GM12878 (cell line): ENCODE results near the gene DHPS. TPM values are rescaled to one million over a fixed set of nuclear protein-coding genes. Genes with fewer than 3 reads are reported as not detected.

Experiments
- CHD1 ChIP-seq: IDR thresholded peaks from 2 replicates; pipeline ENCODE4 v1.6.1; 2012; ENCODE audit warnings: low read depth, low read length, improper control_type of control experiment
- EGR1 ChIP-seq, 2 experiments: IDR thresholded peaks; 1 replicate in 1 of 2; 2 replicates in 1 of 2; pipeline ENCODE4 v1.6.1; 2011 to 2012; ENCODE audit warnings: low read depth in 2 of 2, low read length in 2 of 2, borderline replicate concordance in 1 of 2, mild to moderate bottlenecking in 1 of 2, moderate library complexity in 1 of 2
- NFXL1 ChIP-seq: fragments of 450-650 bp; IDR thresholded peaks from 2 replicates; pipeline ENCODE4 v1.6.1; 2017; ENCODE audit warnings: antibody characterized with exemption, mild to moderate bottlenecking, borderline replicate concordance
- NR2F1 ChIP-seq: fragments of 450-650 bp; conservative IDR thresholded peaks from 2 replicates; pipeline ENCODE4 v1.6.1; 2017; ENCODE audit warnings: mild to moderate bottlenecking
- TCF3 ChIP-seq: IDR thresholded peaks from 2 replicates; pipeline ENCODE4 v1.6.1; 2012; ENCODE audit warnings: low read depth, mild to moderate bottlenecking, low read length, borderline replicate concordance; ENCODE audit not compliant: insufficient read depth
- ZZZ3 ChIP-seq: IDR thresholded peaks from 2 replicates; pipeline ENCODE4 v1.6.1; 2011; ENCODE audit warnings: low read depth; ENCODE audit not compliant: control insufficient read depth, insufficient read length
- polyA plus RNA-seq, 11 experiments: library from polyadenylated mRNA; depleted of rRNA in 4 of 11; unstranded in 6 of 11; stranded (reverse) in 5 of 11; fragments of >200 nt; fragmentation: Nextera tagmentation in 4 of 11; fragmentation: Illumina TruSeq in 1 of 11; extraction: Ambion mirVana in 4 of 11; extraction: Trizol in 1 of 11; gene quantifications; 1 replicate in 1 of 11; 2 replicates in 10 of 11; pipeline versions ENCODE4 v1.2.1 to v1.2.3, GENCODE V29; 2011 to 2016; ENCODE audit warnings: inconsistent platforms in 2 of 11, missing spikeins in 2 of 11, low read depth in 1 of 11
- total RNA-seq, 4 experiments: library from RNA; depleted of rRNA in 3 of 4; stranded (reverse); fragments of >200 nt in 3 of 4; fragmentation: Illumina TruSeq in 1 of 4; extraction: Trizol in 1 of 4; gene quantifications; 2 replicates each; pipeline versions ENCODE4 v1.2.1 to v1.2.3, GENCODE V29; 2013 to 2021
- TF ChIP-seq, protein P1 (sequence below): fragments of 450-650 bp; IDR thresholded peaks from 2 replicates; pipeline ENCODE4 v1.6.1; 2017; ENCODE audit warnings: mild to moderate bottlenecking, moderate library complexity
- TF ChIP-seq, protein P2 (sequence below): fragments of 450-650 bp; IDR thresholded peaks from 2 replicates; pipeline ENCODE4 v1.6.1; 2017; ENCODE audit warnings: mild to moderate bottlenecking

DHPS gene
- total and polyA plus RNA-seq, 10 of the 15 experiments (the other 5 are each of a cell fraction or from before 2014, with no cell fraction given), result 36.4 to 104 (median 83.4) TPM

GRCh38 chr19:12720851-12721655 is 39.4 kb upstream of the DHPS start (continued):
- TF ChIP-seq, protein P1, sequence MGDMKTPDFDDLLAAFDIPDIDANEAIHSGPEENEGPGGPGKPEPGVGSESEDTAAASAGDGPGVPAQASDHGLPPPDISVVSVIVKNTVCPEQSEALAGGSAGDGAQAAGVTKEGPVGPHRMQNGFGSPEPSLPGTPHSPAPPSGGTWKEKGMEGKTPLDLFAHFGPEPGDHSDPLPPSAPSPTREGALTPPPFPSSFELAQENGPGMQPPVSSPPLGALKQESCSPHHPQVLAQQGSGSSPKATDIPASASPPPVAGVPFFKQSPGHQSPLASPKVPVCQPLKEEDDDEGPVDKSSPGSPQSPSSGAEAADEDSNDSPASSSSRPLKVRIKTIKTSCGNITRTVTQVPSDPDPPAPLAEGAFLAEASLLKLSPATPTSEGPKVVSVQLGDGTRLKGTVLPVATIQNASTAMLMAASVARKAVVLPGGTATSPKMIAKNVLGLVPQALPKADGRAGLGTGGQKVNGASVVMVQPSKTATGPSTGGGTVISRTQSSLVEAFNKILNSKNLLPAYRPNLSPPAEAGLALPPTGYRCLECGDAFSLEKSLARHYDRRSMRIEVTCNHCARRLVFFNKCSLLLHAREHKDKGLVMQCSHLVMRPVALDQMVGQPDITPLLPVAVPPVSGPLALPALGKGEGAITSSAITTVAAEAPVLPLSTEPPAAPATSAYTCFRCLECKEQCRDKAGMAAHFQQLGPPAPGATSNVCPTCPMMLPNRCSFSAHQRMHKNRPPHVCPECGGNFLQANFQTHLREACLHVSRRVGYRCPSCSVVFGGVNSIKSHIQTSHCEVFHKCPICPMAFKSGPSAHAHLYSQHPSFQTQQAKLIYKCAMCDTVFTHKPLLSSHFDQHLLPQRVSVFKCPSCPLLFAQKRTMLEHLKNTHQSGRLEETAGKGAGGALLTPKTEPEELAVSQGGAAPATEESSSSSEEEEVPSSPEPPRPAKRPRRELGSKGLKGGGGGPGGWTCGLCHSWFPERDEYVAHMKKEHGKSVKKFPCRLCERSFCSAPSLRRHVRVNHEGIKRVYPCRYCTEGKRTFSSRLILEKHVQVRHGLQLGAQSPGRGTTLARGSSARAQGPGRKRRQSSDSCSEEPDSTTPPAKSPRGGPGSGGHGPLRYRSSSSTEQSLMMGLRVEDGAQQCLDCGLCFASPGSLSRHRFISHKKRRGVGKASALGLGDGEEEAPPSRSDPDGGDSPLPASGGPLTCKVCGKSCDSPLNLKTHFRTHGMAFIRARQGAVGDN, result no peak
- TF ChIP-seq, protein P2, sequence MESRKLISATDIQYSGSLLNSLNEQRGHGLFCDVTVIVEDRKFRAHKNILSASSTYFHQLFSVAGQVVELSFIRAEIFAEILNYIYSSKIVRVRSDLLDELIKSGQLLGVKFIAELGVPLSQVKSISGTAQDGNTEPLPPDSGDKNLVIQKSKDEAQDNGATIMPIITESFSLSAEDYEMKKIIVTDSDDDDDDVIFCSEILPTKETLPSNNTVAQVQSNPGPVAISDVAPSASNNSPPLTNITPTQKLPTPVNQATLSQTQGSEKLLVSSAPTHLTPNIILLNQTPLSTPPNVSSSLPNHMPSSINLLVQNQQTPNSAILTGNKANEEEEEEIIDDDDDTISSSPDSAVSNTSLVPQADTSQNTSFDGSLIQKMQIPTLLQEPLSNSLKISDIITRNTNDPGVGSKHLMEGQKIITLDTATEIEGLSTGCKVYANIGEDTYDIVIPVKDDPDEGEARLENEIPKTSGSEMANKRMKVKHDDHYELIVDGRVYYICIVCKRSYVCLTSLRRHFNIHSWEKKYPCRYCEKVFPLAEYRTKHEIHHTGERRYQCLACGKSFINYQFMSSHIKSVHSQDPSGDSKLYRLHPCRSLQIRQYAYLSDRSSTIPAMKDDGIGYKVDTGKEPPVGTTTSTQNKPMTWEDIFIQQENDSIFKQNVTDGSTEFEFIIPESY, result no peak
- TF ChIP-seq ZZZ3 (no peak), CHD1 (no peak), NFXL1 (no peak), TCF3 (no peak), NR2F1 (peak; percentile 20; the same call in 1 of the 2 replicates), EGR1 (IDR thresholded peaks at IDR 0.05; ENCODE audit: borderline replicate concordance in 1 of 2, low read depth in 2 of 2, low read length in 2 of 2) (no peak)
- TF ChIP-seq, all 136 proteins: peak for 5
